GM19395 (cell line): Measurements from ENCODE around the gene TSPYL6.
"Not testable (repeated sequence)": the region's sequence is repeated elsewhere in the genome, so short reads cannot be mapped to it uniquely, and the experiment has no call there.

Source experiments
- ATAC-seq: cut with Tn5 transposase; IDR thresholded peaks from one replicate; pipeline ENCODE4 v1.9.1; 2021; ENCODE audit warnings: mild to moderate bottlenecking, moderate library complexity; ENCODE audit not compliant: unreplicated experiment

The TSPYL6 gene

GRCh38 chr2:54256091-54256694 is at the start of gene TSPYL6:
Gene TSPYL6, minus strand, starts transcription at chr2:54256229. Its CDS starts 78 bp downstream, at chr2:54256151.
- ATAC-seq: no peak

GRCh38 chr2:54303631-54304030 is 47.6 kb upstream of the TSPYL6 start:
- ATAC-seq: no peak

GRCh38 chr2:54298514-54298913 is 42.5 kb upstream of the TSPYL6 start:
- ATAC-seq: no peak

- ATAC-seq: no peak
These were observed 39.9 kb upstream of the TSPYL6 start for GRCh38 chr2:54295911-54296310.

- not testable (repeated sequence) for ATAC-seq
These were observed 38.6 kb upstream of the TSPYL6 start for GRCh38 chr2:54294665-54295064.

- ATAC-seq: no peak
These were observed 34.5 kb upstream of the TSPYL6 start for GRCh38 chr2:54290356-54291025.

GRCh38 chr2:54289917-54290316 is 33.9 kb upstream of the TSPYL6 start:
- no peak for ATAC-seq

- ATAC-seq: no peak
These were observed 31.5 kb upstream of the TSPYL6 start for GRCh38 chr2:54287532-54287931.

- ATAC-seq: no peak
These were observed 29.4 kb upstream of the TSPYL6 start for GRCh38 chr2:54285451-54285850.

GRCh38 chr2:54284826-54285225 is 28.8 kb upstream of the TSPYL6 start:
- no peak for ATAC-seq

GRCh38 chr2:54279385-54279784 is 23.4 kb upstream of the TSPYL6 start:
- ATAC-seq: no peak

- no peak for ATAC-seq
These were observed 19.5 kb upstream of the TSPYL6 start for GRCh38 chr2:54275541-54275940.

GRCh38 chr2:54274781-54275242 is 18.8 kb upstream of the TSPYL6 start:
- ATAC-seq: no peak

GRCh38 chr2:54271843-54272627 is 16.0 kb upstream of the TSPYL6 start:
- peak; percentile 96 for ATAC-seq

GRCh38 chr2:54271189-54271588 is 15.2 kb upstream of the TSPYL6 start:
- ATAC-seq: no peak

GRCh38 chr2:54267577-54267976 is 11.5 kb upstream of the TSPYL6 start:
- ATAC-seq: no peak

- ATAC-seq: not testable (repeated sequence)
These were observed 9.1 kb upstream of the TSPYL6 start for GRCh38 chr2:54265081-54265480.

GRCh38 chr2:54262015-54262765 is 6.2 kb upstream of the TSPYL6 start:
- ATAC-seq: no peak

GRCh38 chr2:54261537-54261936 is 5.5 kb upstream of the TSPYL6 start:
- no peak for ATAC-seq

GRCh38 chr2:54260241-54260595 is 4.2 kb upstream of the TSPYL6 start:
- no peak for ATAC-seq
